ENCODE results near the gene GATA5.

The GATA5 gene

DNA sequence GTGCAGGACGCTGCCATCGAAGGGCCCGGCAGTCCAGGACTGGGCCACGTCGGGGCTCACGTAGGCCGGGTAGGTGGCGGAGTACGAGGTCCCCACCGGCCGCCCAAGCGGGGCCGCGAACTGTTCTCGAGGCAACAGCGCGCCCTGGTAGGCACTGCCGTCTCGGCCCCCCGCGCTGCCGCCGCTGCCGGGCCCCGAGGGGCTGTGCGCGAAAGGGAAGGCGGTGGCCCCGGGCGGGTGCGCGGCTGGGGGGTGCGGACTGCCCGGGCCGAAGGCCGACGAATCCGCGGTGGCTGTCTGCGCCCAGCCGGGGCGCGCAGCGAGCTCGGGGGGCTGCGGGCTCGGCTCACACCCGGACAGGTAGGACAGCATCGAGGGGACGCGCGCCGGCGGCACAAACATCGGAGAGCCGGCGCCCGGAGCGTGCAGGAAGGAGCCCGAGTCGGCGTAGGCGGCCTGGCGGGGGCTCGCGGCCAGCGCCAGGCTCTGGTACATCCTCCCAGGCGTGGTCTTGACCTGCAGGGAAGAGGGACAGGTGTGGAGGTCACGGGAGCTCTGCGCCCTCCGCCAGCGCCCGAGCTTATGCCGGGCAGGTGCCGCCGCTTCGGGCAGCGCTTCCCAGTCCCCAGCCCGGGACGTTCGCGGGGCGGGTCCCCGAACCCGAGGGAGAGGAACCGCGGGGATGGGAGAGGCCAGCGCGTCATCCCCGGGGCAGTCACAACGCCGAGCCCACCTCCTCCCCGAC lies 596 bp downstream of the GATA5 start:
- TF ChIP-seq POLR2AphosphoS5 (IDR thresholded peaks at IDR 0.05; ENCODE audit: low read depth, low read length), result no peak
- TF ChIP-seq TAF1 (IDR thresholded peaks at IDR 0.05; ENCODE audit: borderline replicate concordance, low read depth, low read length), result no peak
- no peak for TF ChIP-seq POLR2A (IDR thresholded peaks at IDR 0.05; ENCODE audit: low read depth, low read length)
- DNase-seq (ENCODE audit: insufficient read length) (no peak), FAIRE-seq (no peak)

- no peak for DNase-seq (ENCODE audit: insufficient read length)
- TF ChIP-seq TAF1 (IDR thresholded peaks at IDR 0.05; ENCODE audit: borderline replicate concordance, low read depth, low read length) (no peak), POLR2AphosphoS5 (IDR thresholded peaks at IDR 0.05; ENCODE audit: low read depth, low read length) (no peak), POLR2A (IDR thresholded peaks at IDR 0.05; ENCODE audit: low read depth, low read length) (no peak)
- no peak for FAIRE-seq
Measured at GRCh38 chr20:62474604-62475026, 1.2 kb downstream of the GATA5 start.

- DNase-seq (ENCODE audit: insufficient read length) (no peak), FAIRE-seq (no peak)
- TF ChIP-seq POLR2A (IDR thresholded peaks at IDR 0.05; ENCODE audit: low read depth, low read length), result no peak
- TF ChIP-seq TAF1 (IDR thresholded peaks at IDR 0.05; ENCODE audit: borderline replicate concordance, low read depth, low read length), result no peak
- no peak for TF ChIP-seq POLR2AphosphoS5 (IDR thresholded peaks at IDR 0.05; ENCODE audit: low read depth, low read length)
Measured at GRCh38 chr20:62473717-62474603, 1.8 kb downstream of the GATA5 start.

GRCh38 chr20:62472941-62473585 lies 2.7 kb downstream of the GATA5 start:
- FAIRE-seq, result no peak
- DNase-seq (ENCODE audit: insufficient read length), result no peak
- TF ChIP-seq POLR2AphosphoS5 (IDR thresholded peaks at IDR 0.05; ENCODE audit: low read depth, low read length), result no peak
- no peak for TF ChIP-seq POLR2A (IDR thresholded peaks at IDR 0.05; ENCODE audit: low read depth, low read length)
- TF ChIP-seq TAF1 (IDR thresholded peaks at IDR 0.05; ENCODE audit: borderline replicate concordance, low read depth, low read length), result no peak

- FAIRE-seq (no peak), DNase-seq (ENCODE audit: insufficient read length) (no peak)
- TF ChIP-seq TAF1 (IDR thresholded peaks at IDR 0.05; ENCODE audit: borderline replicate concordance, low read depth, low read length) (no peak), POLR2A (IDR thresholded peaks at IDR 0.05; ENCODE audit: low read depth, low read length) (no peak), POLR2AphosphoS5 (IDR thresholded peaks at IDR 0.05; ENCODE audit: low read depth, low read length) (no peak)
Measured at GRCh38 chr20:62472138-62472940, 3.5 kb downstream of the GATA5 start.

DNA sequence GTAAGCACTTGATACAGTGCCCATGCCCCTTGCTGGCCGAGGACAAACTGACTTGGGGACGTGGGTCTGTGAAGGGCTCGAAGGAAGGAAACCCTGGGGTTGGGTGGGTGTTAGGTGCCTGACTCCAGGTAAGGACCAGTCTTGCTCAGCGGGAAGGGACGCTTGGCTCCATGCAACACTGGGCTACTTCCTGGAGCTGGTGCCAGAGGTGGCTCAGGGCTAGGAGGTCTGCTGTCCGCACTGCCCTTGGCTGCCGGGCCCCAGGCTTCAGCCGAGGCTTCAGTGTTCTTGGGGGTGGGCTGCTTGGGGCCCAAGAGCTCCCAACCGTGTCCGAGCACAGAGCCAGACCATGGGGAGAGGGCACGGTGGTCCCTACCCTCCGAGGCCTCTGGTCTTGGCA lies 5.3 kb downstream of the GATA5 start:
- DNase-seq (ENCODE audit: insufficient read length) (no peak), FAIRE-seq (no peak)
- no peak for TF ChIP-seq POLR2AphosphoS5 (IDR thresholded peaks at IDR 0.05; ENCODE audit: low read depth, low read length)
- TF ChIP-seq POLR2A (IDR thresholded peaks at IDR 0.05; ENCODE audit: low read depth, low read length), result no peak
- no peak for TF ChIP-seq TAF1 (IDR thresholded peaks at IDR 0.05; ENCODE audit: borderline replicate concordance, low read depth, low read length)

DNA sequence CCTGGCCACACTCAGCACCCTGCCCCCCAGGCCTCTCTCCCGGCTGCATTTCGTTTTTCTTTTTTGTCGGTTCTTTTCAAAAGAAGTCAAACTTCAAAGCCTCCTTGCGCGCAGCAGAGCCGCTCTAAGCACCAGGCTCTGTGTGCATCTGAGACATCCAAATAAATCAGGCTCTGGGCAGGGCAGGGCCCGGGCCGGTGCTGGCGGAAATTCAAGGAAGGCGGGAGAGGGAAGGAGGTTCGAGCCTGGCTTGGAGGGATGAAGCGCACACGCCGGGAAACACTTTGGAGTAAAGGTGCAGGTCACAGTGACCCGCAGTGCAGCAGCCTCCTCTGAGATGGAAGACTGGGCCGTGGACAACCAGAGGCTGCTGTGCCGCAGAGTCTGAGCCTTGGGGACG lies 5.8 kb downstream of the GATA5 start:
- TF ChIP-seq TAF1 (IDR thresholded peaks at IDR 0.05; ENCODE audit: borderline replicate concordance, low read depth, low read length) (no peak), POLR2A (IDR thresholded peaks at IDR 0.05; ENCODE audit: low read depth, low read length) (no peak), POLR2AphosphoS5 (IDR thresholded peaks at IDR 0.05; ENCODE audit: low read depth, low read length) (no peak)
- FAIRE-seq (no peak), DNase-seq (ENCODE audit: insufficient read length) (no peak)

- TF ChIP-seq TAF1 (IDR thresholded peaks at IDR 0.05; ENCODE audit: borderline replicate concordance, low read depth, low read length), result no peak
- no peak for TF ChIP-seq POLR2AphosphoS5 (IDR thresholded peaks at IDR 0.05; ENCODE audit: low read depth, low read length)
- TF ChIP-seq POLR2A (IDR thresholded peaks at IDR 0.05; ENCODE audit: low read depth, low read length), result no peak
- FAIRE-seq (no peak), DNase-seq (ENCODE audit: insufficient read length) (no peak)
Measured at GRCh38 chr20:62469352-62469751, 6.4 kb downstream of the GATA5 start.

GRCh38 chr20:62466806-62467537 lies 8.8 kb downstream of the GATA5 start:
- DNase-seq (ENCODE audit: insufficient read length) (no peak), FAIRE-seq (no peak)
- TF ChIP-seq TAF1 (IDR thresholded peaks at IDR 0.05; ENCODE audit: borderline replicate concordance, low read depth, low read length), result no peak
- TF ChIP-seq POLR2AphosphoS5 (IDR thresholded peaks at IDR 0.05; ENCODE audit: low read depth, low read length), result no peak
- TF ChIP-seq POLR2A (IDR thresholded peaks at IDR 0.05; ENCODE audit: low read depth, low read length), result no peak

DNA sequence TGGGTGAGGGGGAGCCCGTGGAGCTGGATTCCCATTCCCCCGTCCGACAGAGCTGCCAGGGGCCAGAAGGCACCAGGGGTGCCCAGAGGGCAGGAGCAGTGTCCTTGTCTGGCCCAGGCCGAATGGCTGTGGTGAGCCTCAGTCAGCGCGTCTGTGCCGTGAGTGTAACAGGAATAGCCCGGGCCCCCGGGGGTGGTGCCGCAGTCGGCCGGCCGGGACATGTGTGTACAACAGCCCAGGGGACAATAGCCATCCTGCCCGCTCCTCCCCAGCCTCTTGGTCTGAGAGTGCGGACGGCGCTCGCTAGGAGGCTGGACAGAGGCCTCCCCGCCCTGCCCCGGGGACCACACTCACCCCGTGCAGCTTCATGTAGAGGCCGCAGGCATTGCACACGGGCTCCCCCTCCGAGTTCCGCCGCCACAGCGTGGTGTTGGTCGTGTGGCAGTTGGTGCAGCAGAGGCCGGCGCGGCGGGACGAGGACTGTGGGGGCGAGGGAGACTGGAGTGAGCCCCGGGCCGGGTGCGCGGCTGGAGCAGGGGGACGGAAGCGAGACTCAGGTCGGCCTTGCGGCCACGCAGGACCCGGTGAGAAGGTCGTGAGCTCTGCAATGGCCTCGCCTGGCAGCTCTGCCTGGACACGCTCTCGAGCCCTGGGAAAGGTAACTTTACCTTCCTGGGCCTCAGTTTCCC lies 9.6 kb downstream of the GATA5 start:
- DNase-seq (ENCODE audit: insufficient read length), result no peak
- no peak for FAIRE-seq
- TF ChIP-seq POLR2AphosphoS5 (IDR thresholded peaks at IDR 0.05; ENCODE audit: low read depth, low read length) (no peak), POLR2A (IDR thresholded peaks at IDR 0.05; ENCODE audit: low read depth, low read length) (no peak), TAF1 (IDR thresholded peaks at IDR 0.05; ENCODE audit: borderline replicate concordance, low read depth, low read length) (no peak)

Data from GM12892 (cell line).